Epithelial cell of esophagus (primary cell): ENCODE measurements around the gene RCAN3.
A peak's percentile ranks its signal among the peaks of the same experiment; 100 is the strongest.

ENCODE experiments used
- DNase-seq: peaks from one replicate; pipeline ENCODE4 v3.0.0; 2010; ENCODE audit warnings: low read depth
- H3K4me3 ChIP-seq: 2 replicates; pipeline ENCODE4 v1.5.1; 2011; ENCODE audit warnings: mild to moderate bottlenecking, low read length, control low read depth
- TF ChIP-seq, protein P1 (sequence below): IDR thresholded peaks from 2 replicates; pipeline ENCODE4 v1.5.1; 2011; ENCODE audit warnings: low read depth, mild to moderate bottlenecking, low read length, control low read depth, inconsistent platforms; ENCODE audit not compliant: insufficient read depth; ENCODE audit errors: missing control alignments

The RCAN3 gene

DNA sequence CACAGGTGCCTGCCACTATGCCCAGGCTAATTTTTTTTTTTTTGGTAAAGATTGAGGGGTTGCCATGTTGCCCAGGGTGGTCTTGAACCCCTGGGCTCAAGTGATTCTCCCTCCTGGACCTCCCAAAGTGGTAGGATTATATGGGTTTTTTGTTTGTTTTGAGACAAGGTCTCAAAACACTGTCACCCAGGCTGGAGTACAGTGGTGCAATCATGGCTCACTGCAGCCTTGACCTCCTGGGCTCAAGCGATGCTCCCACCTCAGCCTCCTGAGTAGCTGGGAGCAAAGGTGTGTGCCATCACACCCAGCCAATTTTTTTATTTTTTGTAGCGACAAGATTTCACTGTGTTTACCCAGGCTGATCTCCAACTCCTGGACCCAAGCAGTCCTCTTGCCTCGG is 8.9 kb upstream of the RCAN3 start:
- no peak for DNase-seq
- H3K4me3 ChIP-seq, result no peak overlapping the region
- TF ChIP-seq, protein P1, sequence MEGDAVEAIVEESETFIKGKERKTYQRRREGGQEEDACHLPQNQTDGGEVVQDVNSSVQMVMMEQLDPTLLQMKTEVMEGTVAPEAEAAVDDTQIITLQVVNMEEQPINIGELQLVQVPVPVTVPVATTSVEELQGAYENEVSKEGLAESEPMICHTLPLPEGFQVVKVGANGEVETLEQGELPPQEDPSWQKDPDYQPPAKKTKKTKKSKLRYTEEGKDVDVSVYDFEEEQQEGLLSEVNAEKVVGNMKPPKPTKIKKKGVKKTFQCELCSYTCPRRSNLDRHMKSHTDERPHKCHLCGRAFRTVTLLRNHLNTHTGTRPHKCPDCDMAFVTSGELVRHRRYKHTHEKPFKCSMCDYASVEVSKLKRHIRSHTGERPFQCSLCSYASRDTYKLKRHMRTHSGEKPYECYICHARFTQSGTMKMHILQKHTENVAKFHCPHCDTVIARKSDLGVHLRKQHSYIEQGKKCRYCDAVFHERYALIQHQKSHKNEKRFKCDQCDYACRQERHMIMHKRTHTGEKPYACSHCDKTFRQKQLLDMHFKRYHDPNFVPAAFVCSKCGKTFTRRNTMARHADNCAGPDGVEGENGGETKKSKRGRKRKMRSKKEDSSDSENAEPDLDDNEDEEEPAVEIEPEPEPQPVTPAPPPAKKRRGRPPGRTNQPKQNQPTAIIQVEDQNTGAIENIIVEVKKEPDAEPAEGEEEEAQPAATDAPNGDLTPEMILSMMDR, result no peak

DNA sequence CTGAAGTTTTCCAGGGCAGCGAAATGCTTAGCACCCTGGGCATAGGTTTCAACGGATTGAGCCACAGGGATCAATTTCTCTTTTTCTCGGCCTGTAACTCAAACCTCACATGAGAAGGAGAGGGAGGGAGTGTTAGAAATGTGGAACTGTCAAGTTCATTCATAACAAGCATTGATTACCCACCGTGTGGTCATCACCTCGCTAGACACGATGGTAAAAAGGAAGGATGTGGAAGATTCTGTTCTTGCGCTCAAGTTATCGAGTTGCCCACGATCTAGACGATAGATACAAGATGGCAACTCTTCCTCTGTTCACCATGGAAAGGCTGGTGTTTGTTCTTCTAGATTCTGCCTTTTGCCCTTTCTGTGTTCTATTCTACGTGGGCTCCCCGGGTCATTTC is 4.0 kb upstream of the RCAN3 start:
- no peak overlapping the region for H3K4me3 ChIP-seq
- TF ChIP-seq, protein P1, result no peak
- DNase-seq, result no peak

DNA sequence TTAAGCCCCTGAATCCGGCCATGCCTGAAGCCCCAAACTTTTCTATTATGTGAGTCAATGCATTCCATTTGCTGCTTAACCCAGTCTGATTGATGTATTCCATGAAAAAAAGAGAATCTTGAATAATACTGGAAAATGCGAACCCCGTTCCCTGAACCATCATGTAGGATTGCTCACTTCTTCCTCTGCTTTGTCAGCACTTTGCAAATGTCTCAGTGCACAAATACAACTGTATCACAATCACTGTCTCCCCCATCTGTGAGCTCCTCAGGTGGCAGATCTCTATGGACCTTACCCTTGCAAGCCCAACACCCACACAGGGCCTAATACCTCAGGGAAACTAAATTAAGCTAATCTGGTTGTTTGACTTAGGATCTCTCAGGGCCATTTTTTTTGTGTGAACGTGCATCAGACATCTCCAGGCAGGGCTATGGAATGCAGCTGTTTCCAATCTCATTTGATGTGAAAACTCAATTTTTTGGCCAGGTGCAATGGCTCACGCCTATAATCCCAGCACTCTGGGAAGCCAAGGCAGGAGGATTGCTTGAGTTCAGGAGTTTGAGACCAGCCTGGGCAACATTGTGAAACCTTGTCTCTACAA is 2.1 kb upstream of the RCAN3 start:
- TF ChIP-seq, protein P1, result no peak
- no peak for DNase-seq

DNA sequence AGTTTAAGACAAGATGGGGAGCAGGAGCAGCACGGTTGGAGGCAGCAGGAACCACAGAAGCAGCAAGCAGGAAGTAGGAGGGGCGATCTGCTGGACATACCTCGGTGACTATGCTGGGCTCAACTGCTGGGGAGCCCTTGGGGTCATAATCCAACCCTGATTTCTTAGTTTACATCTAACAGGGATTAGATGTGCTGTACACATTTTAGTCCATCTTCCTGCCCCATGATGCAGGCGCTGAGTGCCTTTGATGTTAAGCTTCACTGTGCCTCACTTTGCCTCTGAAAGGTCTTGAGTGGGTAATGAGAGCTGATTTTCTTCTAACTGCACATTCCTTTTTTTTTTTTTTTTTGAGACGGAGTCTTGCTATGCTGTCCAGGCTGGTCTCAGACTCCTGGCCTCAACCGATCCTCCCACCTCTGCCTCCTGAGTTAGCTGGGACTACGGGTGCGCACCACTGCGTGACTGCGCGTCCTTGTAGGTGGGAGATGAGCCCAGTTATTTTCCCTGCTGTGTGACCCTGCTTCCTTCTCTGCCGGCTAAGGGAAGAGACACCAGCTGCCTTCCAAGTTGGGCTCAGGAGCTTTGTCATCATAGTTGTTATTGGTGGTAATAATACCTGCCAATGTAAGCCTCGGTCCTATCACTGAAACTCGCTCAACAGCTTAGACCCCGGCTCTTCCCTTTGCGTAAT is 1.1 kb upstream of the RCAN3 start:
- peak overlapping the region; percentile 77 for H3K4me3 ChIP-seq
- peak; percentile 60 for DNase-seq
- TF ChIP-seq, protein P1, result no peak

More for the DNA sequence above, 2.1 kb upstream of the RCAN3 start:
- no peak overlapping the region for H3K4me3 ChIP-seq

DNA sequence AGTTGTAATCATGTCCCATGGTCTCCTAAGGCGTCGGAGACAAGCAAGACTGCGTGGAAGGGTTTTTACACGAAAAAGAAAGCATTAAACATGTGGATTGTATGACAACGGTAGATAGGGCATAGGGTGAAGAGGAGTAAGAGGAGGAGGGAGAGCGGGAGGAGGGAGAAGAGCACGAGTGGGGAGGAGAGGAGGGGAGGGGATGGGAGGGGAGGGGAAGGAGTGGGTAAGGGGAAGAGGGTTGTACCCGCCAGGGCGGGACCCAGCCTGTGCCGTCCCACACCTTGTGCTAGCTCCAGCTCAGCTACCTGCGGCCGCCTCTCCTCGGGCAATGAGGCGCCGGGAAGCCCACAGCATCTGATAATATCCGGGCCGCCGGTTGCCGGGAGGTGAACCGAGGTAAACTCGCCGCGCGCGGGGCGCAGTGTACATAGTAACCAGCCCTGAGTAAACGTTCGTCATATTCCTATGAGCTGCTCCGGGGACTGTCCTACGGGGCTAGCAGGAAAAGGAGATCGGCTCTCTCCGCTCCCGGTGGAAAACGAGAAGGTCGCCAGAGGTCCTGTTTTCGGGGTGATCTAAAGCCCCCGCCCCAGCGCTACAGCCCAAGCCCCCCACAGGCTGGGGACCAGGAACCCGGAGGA is 449 bp upstream of the RCAN3 start:
- peak; percentile 82 for DNase-seq
- H3K4me3 ChIP-seq, result peak overlapping the region; percentile 77
- TF ChIP-seq, protein P1, result no peak

DNA sequence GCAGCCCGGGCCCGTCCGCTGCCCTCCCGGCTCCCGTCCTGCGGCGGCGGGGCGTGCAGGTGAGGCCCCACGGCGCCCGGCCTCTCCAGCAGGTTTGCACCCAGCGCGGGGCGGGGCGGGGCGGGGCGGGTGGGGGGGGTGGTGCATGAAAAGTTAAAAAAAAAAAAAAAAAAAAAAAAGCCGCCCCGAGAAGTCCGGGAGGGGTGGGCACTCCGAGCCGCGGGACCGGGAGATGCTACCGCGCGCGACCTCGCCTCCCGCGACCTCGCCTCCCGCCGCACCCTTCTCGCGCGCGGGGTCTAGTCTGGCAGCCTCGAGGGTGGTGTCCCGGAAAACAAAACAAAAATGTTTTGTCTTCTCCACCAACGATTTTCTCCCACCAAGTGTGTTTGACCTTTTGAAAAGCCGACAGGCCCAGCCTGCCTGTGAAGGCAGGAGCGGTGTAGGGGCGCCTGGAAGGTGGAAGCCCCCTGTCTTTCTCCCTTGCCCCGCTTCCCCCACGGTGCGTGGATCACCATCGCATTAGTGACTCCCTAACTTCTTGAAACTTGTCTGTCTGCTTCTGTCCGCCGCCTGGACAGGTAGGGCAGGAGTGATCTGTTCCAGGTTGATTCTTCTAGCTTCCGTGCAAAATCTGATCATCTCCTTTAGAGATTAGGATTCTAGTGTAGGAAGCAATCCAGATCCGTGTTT is 569 bp downstream of the RCAN3 start:
- TF ChIP-seq, protein P1, result no peak
- peak overlapping the region; percentile 80 for H3K4me3 ChIP-seq
- peak; percentile 62 for DNase-seq
